Gastroesophageal sphincter (tissue), 4 donors: Measurements from ENCODE around the gene SNX5. TPM values are rescaled to one million over a fixed set of nuclear protein-coding genes. Genes with fewer than 3 reads are reported as not detected.

Experiments
- ATAC-seq: fragments of 150-250 bp; one replicate; pipeline ENCODE4 v1.9.1; 2016; ENCODE audit warnings: mild to moderate bottlenecking, moderate library complexity
- H3K27ac ChIP-seq, 4 donors: fragments of 200-600 bp; sonication (generic) in 3 of 4; 1 replicate in 3 of 4; 2 replicates in 1 of 4; pipeline ENCODE4 v1.5.1; 2016 to 2019
- H3K27me3 ChIP-seq: fragments of 200-600 bp; sonication (generic); one replicate; pipeline ENCODE4 v1.5.1; 2019
- H3K36me3 ChIP-seq, 2 donors: fragments of 200-600 bp; sonication (generic); one replicate each; pipeline ENCODE4 v1.5.1; 2019; ENCODE audit warnings: control low read depth in 1 of 2
- H3K4me1 ChIP-seq, 3 donors: fragments of 200-600 bp; sonication (generic); 1 replicate in 2 of 3; 2 replicates in 1 of 3; pipeline ENCODE4 v1.5.1; 2016 to 2019; ENCODE audit warnings: control low read depth in 2 of 3
- H3K4me3 ChIP-seq, 2 donors: fragments of 200-600 bp; sonication (generic); one replicate each; pipeline ENCODE4 v1.5.1; 2019; ENCODE audit warnings: mild to moderate bottlenecking in 1 of 2, moderate library complexity in 1 of 2
- H3K9me3 ChIP-seq, 3 donors: fragments of 200-600 bp; sonication (generic); one replicate each; pipeline ENCODE4 v1.5.1; 2017 to 2019; ENCODE audit warnings: control low read depth in 2 of 3
- EP300 ChIP-seq: sonication (generic); formaldehyde crosslinking; IDR thresholded peaks from one replicate; pipeline ENCODE4 v1.6.1; 2017; ENCODE audit warnings: antibody characterized with exemption, mild to moderate bottlenecking
- POLR2A ChIP-seq, 2 donors: fragments of 450-650 bp; IDR thresholded peaks; one replicate each; pipeline ENCODE4 v1.6.1; 2017; ENCODE audit warnings: antibody characterized with exemption in 2 of 2, mild to moderate bottlenecking in 2 of 2, moderate library complexity in 1 of 2
- POLR2AphosphoS5 ChIP-seq: sonication (generic); formaldehyde crosslinking; IDR thresholded peaks from one replicate; pipeline ENCODE4 v1.6.1; 2017; ENCODE audit warnings: antibody characterized with exemption
- WGBS, 2 donors: methylation state at CpG; one replicate each; pipeline ENCODE4 v1.1.5; 2018; ENCODE audit warnings: low coverage in 1 of 2; 5-methylcytosine and 5-hydroxymethylcytosine counted together
- total RNA-seq, 4 donors: library from RNA; depleted of rRNA; stranded (reverse); fragments of >200 nt; gene quantifications; one replicate each; pipeline ENCODE4 v1.1.0, GENCODE V29; 2016
- TF ChIP-seq, protein P1 (sequence below), 4 experiments: fragments of 200-600 bp in 2 of 4; fragments of 450-650 bp in 2 of 4; sonication (generic) in 1 of 4; IDR thresholded peaks; one replicate each; pipeline ENCODE4 v1.5.1; 2017 to 2019; ENCODE audit warnings: antibody characterized with exemption in 4 of 4, mild to moderate bottlenecking in 2 of 4, moderate library complexity in 2 of 4

The SNX5 gene
- total RNA-seq, 4 donors from 2014 or later = 47.5 to 90.9 (median 70.2) TPM

- ATAC-seq = no peak
- H3K36me3 ChIP-seq = no peaks in the 10 kb centered on the region
These were observed 43.3 kb downstream of the SNX5 start for GRCh38 chr20:17925141-17925939.

GRCh38 chr20:17921774-17922173, 46.8 kb downstream of the SNX5 start:
- no peak overlapping the region for H3K27ac ChIP-seq
- H3K36me3 ChIP-seq = no peaks in the 10 kb centered on the region
- H3K27me3 ChIP-seq = no peaks in the 10 kb centered on the region
- no peak overlapping the region for H3K4me3 ChIP-seq
- H3K9me3 ChIP-seq = no peaks in the 10 kb centered on the region
- TF ChIP-seq POLR2AphosphoS5 (no peak), EP300 (no peak), POLR2A (IDR thresholded peaks at IDR 0.05) (no peak)
- TF ChIP-seq, protein P1, sequence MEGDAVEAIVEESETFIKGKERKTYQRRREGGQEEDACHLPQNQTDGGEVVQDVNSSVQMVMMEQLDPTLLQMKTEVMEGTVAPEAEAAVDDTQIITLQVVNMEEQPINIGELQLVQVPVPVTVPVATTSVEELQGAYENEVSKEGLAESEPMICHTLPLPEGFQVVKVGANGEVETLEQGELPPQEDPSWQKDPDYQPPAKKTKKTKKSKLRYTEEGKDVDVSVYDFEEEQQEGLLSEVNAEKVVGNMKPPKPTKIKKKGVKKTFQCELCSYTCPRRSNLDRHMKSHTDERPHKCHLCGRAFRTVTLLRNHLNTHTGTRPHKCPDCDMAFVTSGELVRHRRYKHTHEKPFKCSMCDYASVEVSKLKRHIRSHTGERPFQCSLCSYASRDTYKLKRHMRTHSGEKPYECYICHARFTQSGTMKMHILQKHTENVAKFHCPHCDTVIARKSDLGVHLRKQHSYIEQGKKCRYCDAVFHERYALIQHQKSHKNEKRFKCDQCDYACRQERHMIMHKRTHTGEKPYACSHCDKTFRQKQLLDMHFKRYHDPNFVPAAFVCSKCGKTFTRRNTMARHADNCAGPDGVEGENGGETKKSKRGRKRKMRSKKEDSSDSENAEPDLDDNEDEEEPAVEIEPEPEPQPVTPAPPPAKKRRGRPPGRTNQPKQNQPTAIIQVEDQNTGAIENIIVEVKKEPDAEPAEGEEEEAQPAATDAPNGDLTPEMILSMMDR (IDR thresholded peaks at IDR 0.05) = no peak
- no peak for ATAC-seq
- WGBS, 2 donors = 5 to 44% methylated on average over 1 of the region's 1 CpG
- H3K4me1 ChIP-seq = peaks cover 0 to 5% (median 0%) of the 10 kb centered on the region in 3 donors

More at GRCh38 chr20:17925141-17925939, 43.3 kb downstream of the SNX5 start:
- TF ChIP-seq POLR2AphosphoS5 (no peak), POLR2A (IDR thresholded peaks at IDR 0.05) (no peak), EP300 (no peak)
- TF ChIP-seq, protein P1 (IDR thresholded peaks at IDR 0.05) = no peak
- no peak overlapping the region for H3K4me3 ChIP-seq
- 61 to 71% methylated on average over 8 to 11 of the region's 11 CpGs for WGBS, 2 donors
- H3K4me1 ChIP-seq = peaks cover 0 to 5% (median 0%) of the 10 kb centered on the region in 3 donors
- no peaks in the 10 kb centered on the region for H3K27me3 ChIP-seq
- H3K27ac ChIP-seq = no peak overlapping the region
- H3K9me3 ChIP-seq = no peaks in the 10 kb centered on the region

DNA sequence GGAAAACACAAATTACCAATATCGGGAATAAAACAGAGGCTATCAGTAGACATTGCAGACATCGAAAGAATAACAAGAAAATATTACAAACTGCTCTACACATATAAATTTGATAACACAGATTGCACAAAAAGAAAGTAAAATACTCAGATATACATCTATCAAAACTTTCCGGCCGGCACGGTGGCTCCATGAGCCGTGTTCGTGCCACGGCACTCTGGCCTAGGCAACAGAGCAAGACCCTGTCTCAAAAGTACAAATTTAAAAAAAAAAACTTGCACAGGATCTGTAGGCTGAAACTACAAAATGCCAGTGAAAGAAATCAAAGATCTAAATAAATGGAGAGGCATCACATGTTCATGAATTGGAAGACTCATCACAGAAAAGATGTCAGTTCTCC, 49.4 kb downstream of the SNX5 start:
- no peaks in the 10 kb centered on the region for H3K27me3 ChIP-seq
- H3K27ac ChIP-seq = no peak overlapping the region
- TF ChIP-seq POLR2A (IDR thresholded peaks at IDR 0.05) (no peak), POLR2AphosphoS5 (no peak), EP300 (no peak)
- TF ChIP-seq, protein P1 (IDR thresholded peaks at IDR 0.05) = no peak
- ATAC-seq = no peak
- no peaks in the 10 kb centered on the region for H3K36me3 ChIP-seq
- no peak overlapping the region for H3K4me3 ChIP-seq
- no peaks in the 10 kb centered on the region for H3K4me1 ChIP-seq
- 94 to 100% methylated on average over 1 to 8 of the region's 8 CpGs for WGBS, 2 donors
- H3K9me3 ChIP-seq = no peaks in the 10 kb centered on the region

DNA sequence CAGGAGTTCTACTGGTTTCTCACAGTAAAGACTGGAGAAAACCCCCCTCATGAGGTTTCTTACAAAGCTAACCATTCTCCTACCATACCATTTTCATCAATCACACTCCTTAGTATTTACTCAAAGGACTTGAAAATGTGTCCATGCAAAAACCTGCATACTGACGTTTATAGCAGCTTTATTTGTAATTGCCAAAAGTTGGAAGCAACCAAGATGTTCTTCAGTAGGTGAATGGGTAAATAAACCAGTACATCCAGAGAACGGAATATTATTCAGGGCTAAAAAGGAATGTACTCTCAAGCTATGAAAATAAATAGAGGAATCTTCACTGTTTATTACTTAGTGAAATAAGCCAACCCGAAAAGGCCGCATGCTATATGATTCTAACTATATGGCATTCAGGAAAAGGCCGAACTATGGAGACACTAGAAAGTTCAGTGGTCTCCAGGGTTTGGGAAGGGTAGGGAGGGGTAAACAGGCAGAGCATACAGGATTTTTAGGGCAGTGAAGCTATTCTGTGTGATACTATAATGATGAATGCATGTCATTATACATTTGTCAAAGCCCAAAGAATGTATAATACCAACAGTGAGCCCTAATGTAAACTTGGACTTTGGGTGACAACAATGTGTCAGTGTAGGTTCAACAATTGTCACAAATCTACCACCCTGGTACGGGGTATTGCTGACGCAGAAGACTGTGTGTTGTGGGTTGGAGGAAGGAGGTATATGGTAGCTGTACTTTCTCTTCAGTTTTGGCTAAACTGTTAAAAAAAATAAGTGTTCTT, 50.6 kb downstream of the SNX5 start:
- WGBS, 2 donors = 55 to 85% methylated on average over 6 to 7 of the region's 7 CpGs
- no peak for ATAC-seq
- Histone ChIP-seq H3K27ac (no peak overlapping the region), H3K4me3 (no peak overlapping the region), H3K36me3 (no peaks in the 10 kb centered on the region), H3K27me3 (no peaks in the 10 kb centered on the region), H3K9me3 (no peaks in the 10 kb centered on the region), H3K4me1 (no peaks in the 10 kb centered on the region)
- TF ChIP-seq POLR2A (IDR thresholded peaks at IDR 0.05) (no peak), POLR2AphosphoS5 (no peak), EP300 (no peak)
- TF ChIP-seq, protein P1 (IDR thresholded peaks at IDR 0.05) = no peak
